ENCODE results near the gene NFS1.
A peak's percentile ranks its signal among the peaks of the same experiment; 100 is the strongest.

The NFS1 gene

DNA sequence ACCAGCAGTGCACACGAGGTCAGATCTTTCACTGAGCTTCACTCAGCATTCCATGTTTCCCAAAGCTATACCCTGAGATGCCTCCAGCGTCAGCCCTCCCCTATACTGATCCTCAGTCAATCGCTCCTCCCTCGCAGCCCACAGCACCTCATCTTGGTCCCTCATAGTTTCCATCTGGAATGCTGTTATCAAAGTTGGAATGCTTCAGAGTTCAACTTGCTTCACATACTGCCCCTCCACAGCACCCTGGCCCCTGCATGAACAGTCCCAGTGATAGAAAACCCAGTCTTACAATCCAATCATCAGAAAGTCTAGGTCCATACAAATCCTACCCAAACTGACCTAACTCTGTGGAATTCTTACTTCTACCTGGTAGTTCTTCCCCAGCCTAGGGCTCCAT, 63.5 kb downstream of the NFS1 start:
- DNase-seq, result no peak

DNA sequence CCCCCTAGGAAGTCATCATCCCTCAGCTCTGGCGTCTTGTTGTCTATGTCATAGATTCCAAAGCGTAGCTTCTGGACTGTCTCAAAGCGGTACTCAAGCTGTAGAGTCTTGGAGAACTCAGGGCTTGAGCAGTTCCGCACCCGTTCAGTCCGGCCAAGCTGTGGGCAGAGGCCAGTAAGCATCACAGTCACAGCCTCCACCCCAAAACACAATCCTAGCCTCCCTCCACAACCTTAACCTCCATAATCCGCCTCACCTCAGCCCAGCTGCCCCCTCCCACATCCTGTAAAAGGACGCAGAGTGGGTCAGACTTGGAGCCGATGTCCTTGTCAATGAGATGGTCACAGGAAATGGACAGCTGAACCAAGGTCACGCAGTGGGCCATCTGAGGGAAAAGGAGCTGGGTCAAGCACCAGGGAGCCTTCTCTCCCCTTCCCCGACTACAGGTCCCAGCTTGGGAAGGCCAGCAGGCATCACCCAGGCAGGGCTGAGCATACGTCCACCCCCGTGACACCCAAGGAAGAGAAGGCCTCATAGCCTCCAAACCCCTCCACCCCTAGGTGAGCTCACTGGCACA, 66.5 kb downstream of the NFS1 start:
- DNase-seq, result no peak

DNA sequence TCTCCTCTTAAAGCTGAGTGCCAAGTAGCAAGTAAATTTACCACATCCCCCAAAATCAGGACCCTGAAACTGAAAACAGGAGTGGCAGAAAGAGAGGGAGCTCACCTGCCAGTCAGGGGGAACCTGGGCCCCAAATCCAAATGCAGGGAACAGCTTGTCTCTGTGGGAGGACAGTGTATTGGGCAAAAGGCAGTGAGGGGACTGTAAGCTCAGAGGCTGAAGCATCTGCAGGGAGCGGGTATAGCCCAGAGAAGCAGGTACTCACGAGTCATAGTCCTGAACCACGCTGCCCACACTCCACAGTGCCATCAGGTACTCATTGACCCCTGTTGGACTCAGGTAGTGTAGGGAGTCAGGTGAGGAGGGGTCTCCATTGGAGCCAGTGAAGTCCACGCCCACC, 68.5 kb downstream of the NFS1 start:
- DNase-seq, result no peak

DNA sequence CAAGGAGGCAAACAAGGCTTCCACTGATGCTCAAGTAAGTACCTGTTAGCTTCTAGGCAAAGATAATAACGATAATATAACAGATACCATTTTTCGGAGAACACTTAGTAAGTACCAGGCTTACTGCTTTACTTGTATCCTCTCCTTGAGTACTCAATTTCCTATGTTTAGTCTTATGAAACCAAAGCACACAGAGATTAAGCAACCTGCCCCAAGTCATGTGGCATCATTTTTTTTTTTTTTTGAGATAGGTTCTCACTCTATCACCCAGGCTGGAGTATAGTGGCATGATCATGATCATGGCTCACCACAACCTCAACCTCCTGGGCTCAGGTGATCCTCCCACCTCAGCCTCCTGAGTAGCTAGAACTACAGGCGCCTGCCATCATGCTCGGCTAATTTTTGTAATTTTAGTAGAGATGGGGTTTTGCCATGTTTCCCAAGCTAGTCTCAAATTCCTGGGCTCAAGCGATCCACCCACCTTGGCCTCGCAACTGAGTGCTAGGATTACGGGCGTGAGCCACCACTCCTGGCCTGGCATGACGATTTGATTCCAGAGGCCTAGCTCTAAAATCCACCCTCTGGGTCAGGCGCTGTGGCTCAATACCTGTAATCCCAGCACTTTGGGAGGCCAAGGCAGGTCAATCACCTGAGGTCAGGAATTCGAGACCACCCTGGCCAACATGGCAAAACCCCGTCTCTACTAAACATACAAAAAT, 69.6 kb downstream of the NFS1 start:
- no peak for DNase-seq

DNA sequence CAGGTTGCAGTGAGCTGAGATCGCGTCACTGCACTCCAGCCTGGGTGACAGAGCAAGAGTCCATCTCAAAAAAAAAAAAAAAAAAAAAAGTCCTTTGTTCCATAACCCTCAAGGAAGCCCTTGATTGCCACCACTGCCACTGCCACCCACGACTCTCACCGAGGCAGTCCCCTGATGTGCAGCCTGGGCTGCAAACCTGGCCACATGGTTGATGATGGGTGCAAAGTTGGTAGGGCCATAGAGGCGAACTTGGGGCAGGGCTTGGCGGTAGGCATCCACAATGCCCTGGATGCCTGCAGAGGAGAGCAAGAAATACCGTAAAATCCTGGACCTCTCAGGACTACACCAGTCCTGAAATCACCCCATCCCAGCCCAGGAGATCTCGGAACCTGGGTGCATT, 72.0 kb downstream of the NFS1 start:
- no peak for DNase-seq

DNA sequence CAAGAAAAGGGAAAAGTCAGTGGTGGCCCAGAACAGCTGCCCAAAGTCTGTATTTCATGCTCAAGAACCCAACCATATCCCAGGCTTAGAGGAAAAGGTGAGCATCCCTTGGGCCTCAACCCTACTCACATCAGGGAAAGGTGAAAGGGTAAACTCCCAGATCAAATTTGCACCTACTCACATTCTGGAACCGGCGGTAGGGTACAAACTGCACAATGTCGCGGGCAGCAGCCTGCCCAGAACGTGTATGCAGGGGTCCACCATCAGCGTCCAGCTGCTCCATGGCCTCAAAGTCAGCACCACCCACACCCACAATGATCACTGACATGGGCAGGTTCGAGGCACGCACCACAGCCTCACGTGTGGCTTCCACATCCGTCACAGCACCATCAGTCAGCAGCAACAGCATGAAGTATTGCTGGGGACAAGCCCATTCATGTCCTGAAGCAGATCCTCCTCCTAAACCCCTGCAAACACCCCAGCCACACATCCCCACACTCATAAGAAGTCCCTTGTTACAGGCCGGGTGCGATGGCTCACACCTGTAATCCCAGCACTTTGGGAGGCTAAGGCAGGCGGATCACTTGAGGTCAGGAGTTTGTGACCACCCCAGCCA, 72.7 kb downstream of the NFS1 start:
- DNase-seq, result no peak

DNA sequence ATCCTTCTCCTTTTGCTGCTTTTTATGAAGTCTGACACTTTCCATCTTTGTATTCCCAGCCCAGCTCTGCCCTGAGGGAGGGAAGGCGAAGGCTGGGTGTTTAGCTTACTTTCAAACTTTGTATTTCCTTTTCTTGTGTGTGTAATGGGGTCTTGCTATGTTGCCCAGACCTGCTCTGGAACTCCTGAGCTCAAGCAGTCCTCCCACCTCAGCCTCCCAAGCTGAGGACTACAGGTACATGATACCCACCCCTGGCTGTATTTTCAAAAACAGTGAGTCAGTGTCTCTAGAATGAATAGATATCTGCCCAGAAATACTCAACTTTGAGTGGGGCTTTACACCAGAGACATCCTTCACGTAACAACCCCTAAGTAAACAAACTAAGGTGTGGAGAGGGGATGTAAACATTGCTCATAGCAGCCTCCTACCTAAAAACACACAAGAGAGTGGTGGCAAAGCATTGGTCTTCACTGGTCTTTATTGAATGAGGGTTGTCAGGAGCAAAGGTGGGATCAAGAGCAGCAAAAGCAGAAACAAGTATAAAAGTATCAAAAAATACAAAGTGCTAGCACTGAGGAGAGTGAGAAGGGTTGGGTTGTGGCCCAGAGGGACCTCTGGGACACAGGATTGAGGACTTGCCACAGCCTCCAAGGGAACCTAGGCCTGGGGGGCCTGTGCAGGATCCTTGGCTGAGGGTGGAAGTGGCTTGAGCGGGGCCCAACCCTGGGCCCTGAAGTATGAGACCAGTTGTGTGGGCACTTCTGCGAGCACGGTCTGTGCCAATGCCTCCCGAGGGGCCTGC, 73.4 kb downstream of the NFS1 start:
- DNase-seq, result no peak

DNA sequence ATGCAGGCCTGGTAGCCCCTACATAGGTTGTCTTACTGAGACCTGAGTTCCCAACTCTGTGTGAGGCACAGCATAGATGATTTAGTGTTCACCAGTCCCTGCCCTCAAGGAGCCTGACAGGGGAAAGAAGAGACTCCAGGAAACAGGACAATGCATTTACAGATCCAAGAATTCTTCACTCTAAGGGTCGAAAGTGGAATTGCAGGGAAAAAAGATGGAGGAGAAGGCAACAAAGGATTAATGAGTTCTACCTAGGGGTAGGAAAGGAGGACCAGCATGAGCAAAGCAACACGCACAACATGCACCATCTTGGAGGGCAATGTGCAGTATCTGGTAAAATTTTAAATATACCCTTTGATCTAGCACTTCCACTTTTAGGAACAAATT, 77.6 kb downstream of the NFS1 start:
- no peak for DNase-seq

DNA sequence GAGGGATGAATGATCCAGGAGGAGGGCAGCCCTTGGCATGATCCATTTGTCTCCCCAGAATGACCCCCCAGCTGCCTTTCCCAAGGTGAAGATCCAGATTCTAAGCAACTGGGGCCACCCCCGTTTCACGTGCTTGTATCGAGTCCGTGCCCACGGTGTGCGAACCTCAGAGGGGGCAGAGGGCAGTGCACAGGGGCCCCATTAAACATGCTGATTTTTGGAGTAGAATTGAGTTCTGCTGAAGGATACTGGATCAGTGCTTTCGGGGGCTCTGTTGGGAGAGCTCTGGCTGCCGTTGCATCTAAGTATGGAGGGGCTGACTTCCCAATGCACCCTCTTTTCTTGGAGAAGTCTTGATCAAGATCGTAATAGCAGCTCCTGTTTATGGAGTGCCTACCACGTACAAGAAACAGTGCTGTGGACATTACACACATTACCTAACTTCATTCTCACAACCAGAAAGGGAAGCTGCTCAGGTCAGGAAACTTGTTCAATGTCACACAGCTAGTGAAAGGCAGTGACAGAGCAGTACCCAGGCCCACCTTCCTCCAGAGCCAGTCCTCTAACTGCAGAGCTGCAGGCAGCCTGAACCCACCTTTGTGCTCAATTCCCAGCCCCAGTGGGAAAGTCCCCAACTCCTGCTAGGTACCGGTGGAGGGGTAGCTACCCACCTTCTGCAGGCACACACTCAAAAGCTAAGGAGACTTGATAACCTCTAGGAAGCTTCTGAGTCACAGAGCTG, 78.2 kb downstream of the NFS1 start:
- DNase-seq, result no peak

DNA sequence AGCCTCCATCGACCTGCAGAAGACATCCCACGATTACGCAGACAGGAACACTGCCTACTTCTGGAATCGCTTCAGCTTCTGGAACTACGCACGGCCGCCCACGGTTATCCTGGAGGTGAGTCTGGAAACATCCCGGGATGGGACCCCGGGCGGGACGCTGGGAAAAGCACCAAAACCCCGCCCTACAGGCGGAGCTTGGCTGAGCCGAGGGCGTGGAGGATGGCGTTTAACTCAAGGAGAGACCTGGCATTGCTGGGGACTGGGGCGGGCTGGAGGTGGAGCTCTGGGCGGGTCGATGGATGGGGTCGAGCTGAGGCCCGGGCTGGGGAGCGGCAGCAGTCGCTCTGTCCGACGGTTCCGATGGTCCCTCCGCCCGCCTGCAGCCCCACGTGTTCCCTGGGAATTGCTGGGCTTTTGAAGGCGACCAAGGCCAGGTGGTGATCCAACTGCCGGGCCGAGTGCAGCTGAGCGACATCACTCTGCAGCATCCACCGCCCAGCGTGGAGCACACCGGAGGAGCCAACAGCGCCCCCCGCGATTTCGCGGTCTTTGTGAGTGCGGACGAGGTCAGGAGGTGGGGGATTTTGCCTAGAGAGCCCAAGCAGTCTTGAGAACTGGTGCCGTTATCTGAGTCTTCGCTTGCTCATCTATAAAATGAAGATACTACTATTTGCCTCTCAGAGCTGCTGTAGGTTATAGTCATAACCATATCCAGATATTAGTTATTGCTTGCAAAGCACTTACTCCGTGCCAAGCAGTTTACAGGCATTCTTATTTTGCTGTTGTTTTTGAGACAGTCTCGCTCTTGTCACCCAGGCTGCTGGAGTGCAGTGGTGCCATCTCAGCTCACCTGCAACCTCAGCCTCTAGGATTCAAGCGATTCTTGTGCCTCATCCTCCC, 79.7 kb downstream of the NFS1 start:
- DNase-seq, result peak; percentile 27

DNA sequence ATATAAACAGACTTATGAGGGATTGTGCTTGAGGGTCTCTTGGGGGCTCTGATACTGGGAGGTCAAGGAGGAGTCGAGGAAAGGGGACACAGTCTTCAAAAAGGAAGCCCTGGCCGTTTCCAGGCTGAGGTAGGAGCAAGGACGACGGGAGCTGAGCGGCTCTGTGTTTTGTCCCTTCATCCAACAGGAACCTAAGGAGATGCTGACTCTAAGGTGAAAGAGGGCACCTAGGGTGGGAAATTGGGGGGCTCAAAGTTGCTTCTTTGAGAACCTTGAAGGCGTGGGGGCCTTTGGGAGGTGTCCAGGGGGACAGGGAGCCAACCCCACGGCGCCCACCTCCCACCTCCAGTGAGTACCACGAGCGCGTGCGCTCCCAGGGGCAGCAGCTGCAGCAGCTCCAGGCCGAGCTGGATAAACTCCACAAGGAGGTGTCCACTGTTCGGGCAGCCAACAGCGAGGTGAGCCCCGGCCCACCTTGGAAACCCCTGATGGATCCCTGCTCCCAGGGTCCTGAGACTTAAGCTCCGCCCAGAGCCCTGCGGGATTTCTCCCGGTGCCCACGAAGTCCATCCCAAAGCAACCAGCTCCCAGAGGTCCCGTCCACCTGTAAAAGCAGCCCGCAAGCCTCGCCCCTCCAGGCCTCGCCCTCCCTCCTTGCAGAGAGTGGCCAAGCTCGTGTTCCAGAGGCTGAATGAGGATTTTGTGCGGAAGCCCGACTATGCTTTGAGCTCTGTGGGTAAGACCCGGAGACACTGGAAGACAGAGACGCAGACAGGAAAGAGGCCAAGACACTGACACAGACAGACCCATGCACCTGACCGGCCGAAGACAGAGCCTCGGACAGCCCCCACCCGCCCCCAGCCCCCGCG, 80.7 kb downstream of the NFS1 start:
- no peak for DNase-seq
